ENCODE data around the gene MS4A13.
"Not testable (repeated sequence)": the region's sequence is repeated elsewhere in the genome, so short reads cannot be mapped to it uniquely, and the experiment has no call there.

DNA sequence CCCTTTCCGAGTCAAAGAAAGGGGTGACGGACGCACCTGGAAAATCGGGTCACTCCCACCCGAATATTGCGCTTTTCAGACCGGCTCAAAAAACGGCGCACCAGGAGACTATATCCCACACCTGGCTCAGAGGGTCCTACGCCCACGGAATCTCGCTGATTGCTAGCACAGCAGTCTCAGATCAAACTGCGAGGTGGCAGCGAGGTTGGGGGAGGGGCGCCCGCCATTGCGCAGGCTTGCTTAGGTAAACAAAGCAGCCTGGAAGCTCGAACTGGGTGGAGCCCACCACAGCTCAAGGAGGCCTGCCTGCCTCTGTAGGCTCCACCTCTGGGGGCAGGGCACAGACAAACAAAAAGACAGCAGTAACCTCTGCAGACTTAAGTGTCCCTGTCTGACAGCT lies 17.2 kb downstream of the MS4A13 start:
- TF ChIP-seq, protein P1, sequence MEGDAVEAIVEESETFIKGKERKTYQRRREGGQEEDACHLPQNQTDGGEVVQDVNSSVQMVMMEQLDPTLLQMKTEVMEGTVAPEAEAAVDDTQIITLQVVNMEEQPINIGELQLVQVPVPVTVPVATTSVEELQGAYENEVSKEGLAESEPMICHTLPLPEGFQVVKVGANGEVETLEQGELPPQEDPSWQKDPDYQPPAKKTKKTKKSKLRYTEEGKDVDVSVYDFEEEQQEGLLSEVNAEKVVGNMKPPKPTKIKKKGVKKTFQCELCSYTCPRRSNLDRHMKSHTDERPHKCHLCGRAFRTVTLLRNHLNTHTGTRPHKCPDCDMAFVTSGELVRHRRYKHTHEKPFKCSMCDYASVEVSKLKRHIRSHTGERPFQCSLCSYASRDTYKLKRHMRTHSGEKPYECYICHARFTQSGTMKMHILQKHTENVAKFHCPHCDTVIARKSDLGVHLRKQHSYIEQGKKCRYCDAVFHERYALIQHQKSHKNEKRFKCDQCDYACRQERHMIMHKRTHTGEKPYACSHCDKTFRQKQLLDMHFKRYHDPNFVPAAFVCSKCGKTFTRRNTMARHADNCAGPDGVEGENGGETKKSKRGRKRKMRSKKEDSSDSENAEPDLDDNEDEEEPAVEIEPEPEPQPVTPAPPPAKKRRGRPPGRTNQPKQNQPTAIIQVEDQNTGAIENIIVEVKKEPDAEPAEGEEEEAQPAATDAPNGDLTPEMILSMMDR (conservative IDR thresholded peaks at IDR 0.05), result not testable (repeated sequence)
- not testable (repeated sequence) for TF ChIP-seq ZFX (IDR thresholded peaks at IDR 0.05)
